Measurements from ENCODE around the gene CELSR1.

DNA sequence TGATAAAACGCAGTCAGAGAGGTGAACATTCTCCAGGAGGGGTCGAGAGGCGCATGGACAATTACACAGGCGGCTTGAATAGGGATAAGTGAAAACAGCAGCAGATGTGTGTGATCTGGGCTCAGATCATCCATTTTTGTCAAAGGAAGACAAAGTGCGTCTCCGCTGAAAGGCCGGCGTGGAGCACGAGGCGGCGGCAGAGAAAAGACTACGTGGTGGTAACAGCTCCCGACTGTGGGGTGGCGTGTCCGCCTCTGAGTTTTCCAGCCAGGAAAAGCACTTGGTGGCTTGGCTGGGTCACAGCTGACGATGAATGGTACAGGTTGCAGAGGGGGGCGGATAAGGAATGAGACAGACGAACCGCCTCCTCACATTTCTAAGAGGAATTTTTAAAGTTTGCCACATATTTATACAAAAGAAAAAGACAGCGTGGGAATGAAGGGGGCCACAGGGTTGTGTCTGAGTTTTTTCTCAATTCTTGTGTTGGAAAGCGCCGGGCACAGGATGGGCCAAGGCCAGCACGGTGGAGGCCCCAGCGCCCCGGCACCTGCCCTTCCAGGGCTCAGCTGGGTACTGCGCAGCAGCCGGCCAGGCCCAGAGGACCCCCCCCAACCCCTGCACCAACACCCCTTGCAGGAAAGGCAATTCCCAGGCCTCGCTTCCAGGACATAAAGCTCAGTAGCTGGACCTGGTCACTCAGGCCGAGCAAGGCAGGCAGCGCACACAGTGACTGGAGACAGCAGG is 121.5 kb downstream of the CELSR1 start:
- TF ChIP-seq, protein P1, sequence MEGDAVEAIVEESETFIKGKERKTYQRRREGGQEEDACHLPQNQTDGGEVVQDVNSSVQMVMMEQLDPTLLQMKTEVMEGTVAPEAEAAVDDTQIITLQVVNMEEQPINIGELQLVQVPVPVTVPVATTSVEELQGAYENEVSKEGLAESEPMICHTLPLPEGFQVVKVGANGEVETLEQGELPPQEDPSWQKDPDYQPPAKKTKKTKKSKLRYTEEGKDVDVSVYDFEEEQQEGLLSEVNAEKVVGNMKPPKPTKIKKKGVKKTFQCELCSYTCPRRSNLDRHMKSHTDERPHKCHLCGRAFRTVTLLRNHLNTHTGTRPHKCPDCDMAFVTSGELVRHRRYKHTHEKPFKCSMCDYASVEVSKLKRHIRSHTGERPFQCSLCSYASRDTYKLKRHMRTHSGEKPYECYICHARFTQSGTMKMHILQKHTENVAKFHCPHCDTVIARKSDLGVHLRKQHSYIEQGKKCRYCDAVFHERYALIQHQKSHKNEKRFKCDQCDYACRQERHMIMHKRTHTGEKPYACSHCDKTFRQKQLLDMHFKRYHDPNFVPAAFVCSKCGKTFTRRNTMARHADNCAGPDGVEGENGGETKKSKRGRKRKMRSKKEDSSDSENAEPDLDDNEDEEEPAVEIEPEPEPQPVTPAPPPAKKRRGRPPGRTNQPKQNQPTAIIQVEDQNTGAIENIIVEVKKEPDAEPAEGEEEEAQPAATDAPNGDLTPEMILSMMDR (IDR thresholded peaks at IDR 0.05; ENCODE audit: insufficient read depth, low read length), result no peak
- TF ChIP-seq POLR2AphosphoS5 (IDR thresholded peaks at IDR 0.05; ENCODE audit: low read depth), result no peak
- TF ChIP-seq REST (IDR thresholded peaks at IDR 0.05; ENCODE audit: insufficient replicate concordance, low read depth), result no peak
- TF ChIP-seq GABPA (IDR thresholded peaks at IDR 0.05; ENCODE audit: low read depth), result no peak
- no peak for TF ChIP-seq SPI1 (IDR thresholded peaks at IDR 0.05; ENCODE audit: borderline replicate concordance, low read depth)
